GM21723 (cell line): Measurements from ENCODE around the gene USP6.
"Not testable (repeated sequence)": the region's sequence is repeated elsewhere in the genome, so short reads cannot be mapped to it uniquely, and the experiment has no call there.

Experiments
- ATAC-seq: cut with Tn5 transposase; IDR thresholded peaks from one replicate; pipeline ENCODE4 v1.9.1; 2021; ENCODE audit warnings: mild to moderate bottlenecking, moderate library complexity; ENCODE audit not compliant: unreplicated experiment

The USP6 gene

GRCh38 chr17:5121186-5121841 lies 5.5 kb downstream of the USP6 start:
- no peak for ATAC-seq

GRCh38 chr17:5122056-5122455 lies 6.2 kb downstream of the USP6 start:
- ATAC-seq: not testable (repeated sequence)

- no peak for ATAC-seq
Measured at GRCh38 chr17:5122586-5123342, 6.9 kb downstream of the USP6 start.

- ATAC-seq: no peak
Measured at GRCh38 chr17:5123343-5124124, 7.7 kb downstream of the USP6 start.

GRCh38 chr17:5124125-5124760 lies 8.4 kb downstream of the USP6 start:
- ATAC-seq: not testable (repeated sequence)

GRCh38 chr17:5124896-5125295 lies 9.1 kb downstream of the USP6 start:
- not testable (repeated sequence) for ATAC-seq

- no peak for ATAC-seq
Measured at GRCh38 chr17:5126719-5127488, 11.1 kb downstream of the USP6 start.

GRCh38 chr17:5127910-5128309 lies 12.1 kb downstream of the USP6 start:
- no peak for ATAC-seq

GRCh38 chr17:5128387-5128786 lies 12.6 kb downstream of the USP6 start:
- ATAC-seq: not testable (repeated sequence)

GRCh38 chr17:5128905-5129535 lies 13.2 kb downstream of the USP6 start:
- ATAC-seq: no peak

- not testable (repeated sequence) for ATAC-seq
Measured at GRCh38 chr17:5129770-5130169, 13.9 kb downstream of the USP6 start.

GRCh38 chr17:5130261-5130660 lies 14.4 kb downstream of the USP6 start:
- ATAC-seq: not testable (repeated sequence)

- not testable (repeated sequence) for ATAC-seq
Measured at GRCh38 chr17:5130687-5131086, 14.9 kb downstream of the USP6 start.

GRCh38 chr17:5131146-5131715 lies 15.4 kb downstream of the USP6 start:
- ATAC-seq: no peak

- ATAC-seq: not testable (repeated sequence)
Measured at GRCh38 chr17:5131799-5132502, 16.1 kb downstream of the USP6 start.

- ATAC-seq: not testable (repeated sequence)
Measured at GRCh38 chr17:5132503-5133225, 16.8 kb downstream of the USP6 start.

- ATAC-seq: no peak
Measured at GRCh38 chr17:5133311-5133710, 17.5 kb downstream of the USP6 start.

GRCh38 chr17:5133961-5134360 lies 18.1 kb downstream of the USP6 start:
- not testable (repeated sequence) for ATAC-seq
